ENCODE measurements around the gene CDHR1.

- TF ChIP-seq FOXP2 (optimal IDR thresholded peaks at IDR 0.05; ENCODE audit: borderline replicate concordance, extremely low read depth, extremely low read length, insufficient read depth) (no peak), POLR2AphosphoS5 (IDR thresholded peaks at IDR 0.05; ENCODE audit: low read depth, low read length) (no peak)
- TF ChIP-seq, protein P1, sequence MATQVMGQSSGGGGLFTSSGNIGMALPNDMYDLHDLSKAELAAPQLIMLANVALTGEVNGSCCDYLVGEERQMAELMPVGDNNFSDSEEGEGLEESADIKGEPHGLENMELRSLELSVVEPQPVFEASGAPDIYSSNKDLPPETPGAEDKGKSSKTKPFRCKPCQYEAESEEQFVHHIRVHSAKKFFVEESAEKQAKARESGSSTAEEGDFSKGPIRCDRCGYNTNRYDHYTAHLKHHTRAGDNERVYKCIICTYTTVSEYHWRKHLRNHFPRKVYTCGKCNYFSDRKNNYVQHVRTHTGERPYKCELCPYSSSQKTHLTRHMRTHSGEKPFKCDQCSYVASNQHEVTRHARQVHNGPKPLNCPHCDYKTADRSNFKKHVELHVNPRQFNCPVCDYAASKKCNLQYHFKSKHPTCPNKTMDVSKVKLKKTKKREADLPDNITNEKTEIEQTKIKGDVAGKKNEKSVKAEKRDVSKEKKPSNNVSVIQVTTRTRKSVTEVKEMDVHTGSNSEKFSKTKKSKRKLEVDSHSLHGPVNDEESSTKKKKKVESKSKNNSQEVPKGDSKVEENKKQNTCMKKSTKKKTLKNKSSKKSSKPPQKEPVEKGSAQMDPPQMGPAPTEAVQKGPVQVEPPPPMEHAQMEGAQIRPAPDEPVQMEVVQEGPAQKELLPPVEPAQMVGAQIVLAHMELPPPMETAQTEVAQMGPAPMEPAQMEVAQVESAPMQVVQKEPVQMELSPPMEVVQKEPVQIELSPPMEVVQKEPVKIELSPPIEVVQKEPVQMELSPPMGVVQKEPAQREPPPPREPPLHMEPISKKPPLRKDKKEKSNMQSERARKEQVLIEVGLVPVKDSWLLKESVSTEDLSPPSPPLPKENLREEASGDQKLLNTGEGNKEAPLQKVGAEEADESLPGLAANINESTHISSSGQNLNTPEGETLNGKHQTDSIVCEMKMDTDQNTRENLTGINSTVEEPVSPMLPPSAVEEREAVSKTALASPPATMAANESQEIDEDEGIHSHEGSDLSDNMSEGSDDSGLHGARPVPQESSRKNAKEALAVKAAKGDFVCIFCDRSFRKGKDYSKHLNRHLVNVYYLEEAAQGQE (IDR thresholded peaks at IDR 0.05; ENCODE audit: insufficient read depth in 1 of 2, low read depth in 2 of 2, low read length in 2 of 2) = no peak
Measured at GRCh38 chr10:84256510-84257342, 62.4 kb downstream of the CDHR1 start.

Data from PFSK-1 (cell line).